HepG2 (cell line): Measurements from ENCODE around the gene C1QTNF9. TPM values are rescaled to one million over a fixed set of nuclear protein-coding genes. Genes with fewer than 3 reads are reported as not detected.

Experiments
- ATAC-seq: fragments of 200-7000 bp; cut with Tn5 transposase; 3 replicates; pipeline ENCODE4 v1.9.1; 2020; ENCODE audit warnings: mild to moderate bottlenecking, moderate library complexity
- BruUV-seq: library from RNA; stranded (reverse); fragments of 400-500 nt; replicated peaks from 2 replicates; lab custom pipeline; 2021; lab: Mats Ljungman, UMichigan
- CTCF ChIA-PET: fragments of 300-600 bp; formaldehyde crosslinking; extraction: SDS; loops from one replicate; lab custom pipeline; 2021; ENCODE audit warnings: low total read pairs, inconsistent platforms, low intra/inter-chr PET ratio; lab: Yijun Ruan, JAX
- POLR2A ChIA-PET: fragments of 350-600 bp; sonication (Branson Sonifier 250); formaldehyde crosslinking; loops from one replicate; lab custom pipeline; 2020; ENCODE audit warnings: antibody characterized with exemption, inconsistent platforms; lab: Yijun Ruan, JAX
- DNase-seq: peaks from one replicate; pipeline ENCODE4 v3.0.0-alpha.2; 2015; ENCODE audit warnings: low spot score
- FAIRE-seq: peaks from 3 replicates; lab custom pipeline; 2011; peaks lifted over from hg19 to GRCh38; lab: Jason Lieb, UNC
- H2AFZ ChIP-seq: one replicate; pipeline ENCODE4 v1.6.1; 2011; ENCODE audit warnings: low read length, inconsistent platforms
- H3K27ac ChIP-seq: fragments of 300-600 bp; 3 replicates; pipeline ENCODE4 v1.8.0; 2011; ENCODE audit warnings: mixed run types, mild to moderate bottlenecking, mixed read lengths, low read length, inconsistent platforms; ENCODE audit not compliant: insufficient read depth; ENCODE audit errors: extremely low read length
- H3K27me3 ChIP-seq, 2 experiments: fragments of 200-600 bp in 1 of 2; 2 replicates in 1 of 2; 3 replicates in 1 of 2; pipeline versions ENCODE4 v1.6.0 to v1.8.0; 2011; ENCODE audit warnings: low read length in 2 of 2, mild to moderate bottlenecking in 2 of 2, moderate library complexity in 2 of 2, inconsistent platforms in 1 of 2; ENCODE audit not compliant: insufficient read depth in 2 of 2, control insufficient read depth in 1 of 2
- H3K36me3 ChIP-seq, 2 experiments: fragments of 200-600 bp in 1 of 2; replicated peaks in 1 of 2; 2 replicates in 1 of 2; 3 replicates in 1 of 2; pipeline versions ENCODE4 v1.5.1 to v1.8.0; 2011; ENCODE audit warnings: low read length in 2 of 2, inconsistent platforms in 1 of 2; ENCODE audit not compliant: insufficient read depth in 2 of 2, control insufficient read depth in 1 of 2
- H3K4me1 ChIP-seq: 2 replicates; pipeline ENCODE4 v1.5.1; 2012; ENCODE audit warnings: low read length, inconsistent platforms; ENCODE audit not compliant: insufficient read depth
- H3K4me2 ChIP-seq: 2 replicates; pipeline ENCODE4 v1.6.0; 2011; ENCODE audit warnings: low read depth, low read length, inconsistent platforms
- H3K4me3 ChIP-seq, 3 experiments: fragments of 200-600 bp in 1 of 3; sonication (generic), shearing (Covaris generic) in 1 of 3; replicated peaks in 1 of 3; 2 replicates each; pipeline ENCODE4 v1.5.1; 2011 to 2016; ENCODE audit warnings: low read length in 3 of 3, inconsistent platforms in 2 of 3, low read depth in 2 of 3, mild to moderate bottlenecking in 2 of 3, control low read depth in 1 of 3, mixed read lengths in 1 of 3; ENCODE audit not compliant: insufficient read depth in 1 of 3
- H3K79me2 ChIP-seq: one replicate; pipeline ENCODE4 v1.6.1; 2011; ENCODE audit warnings: low read length, inconsistent platforms; ENCODE audit not compliant: insufficient read depth
- H3K9ac ChIP-seq: 2 replicates; pipeline ENCODE4 v1.6.0; 2011; ENCODE audit warnings: mild to moderate bottlenecking, low read depth, low read length, inconsistent platforms; ENCODE audit not compliant: insufficient read depth
- H3K9me3 ChIP-seq: 2 replicates; pipeline ENCODE4 v1.5.1; 2012; ENCODE audit warnings: mild to moderate bottlenecking, low read length
- H4K20me1 ChIP-seq: 2 replicates; pipeline ENCODE4 v1.6.0; 2011; ENCODE audit warnings: inconsistent platforms, mild to moderate bottlenecking, low read length, moderate library complexity; ENCODE audit not compliant: insufficient read depth
- CBFB ChIP-seq: sonication (generic); formaldehyde crosslinking; IDR thresholded peaks from 2 replicates; pipeline ENCODE4 v1.4.0; 2020; ENCODE audit warnings: missing genetic modification reagents
- CREM ChIP-seq, 2 experiments: sonication (generic) in 1 of 2; formaldehyde crosslinking in 1 of 2; IDR thresholded peaks; 2 replicates each; pipeline versions ENCODE4 v1.4.0 to v1.6.1; 2016 to 2020; ENCODE audit warnings: antibody characterized with exemption in 1 of 2, mild to moderate bottlenecking in 1 of 2, missing genetic modification reagents in 1 of 2
- PCBP1 ChIP-seq: fragments of 200-400 bp; formaldehyde crosslinking; IDR thresholded peaks from 2 replicates; pipeline ENCODE4 v1.6.1; 2017; ENCODE audit warnings: mild to moderate bottlenecking, low read depth, low read length, borderline replicate concordance
- RBAK ChIP-seq: sonication (generic); formaldehyde crosslinking; IDR thresholded peaks from 2 replicates; pipeline ENCODE4 v1.5.1; 2020; ENCODE audit warnings: mild to moderate bottlenecking, missing genetic modification reagents
- ZFYVE20 ChIP-seq: sonication (generic); formaldehyde crosslinking; IDR thresholded peaks from 2 replicates; pipeline ENCODE4 v1.8.0; 2023; ENCODE audit warnings: low read depth, mild to moderate bottlenecking, moderate library complexity, missing genetic modification reagents, borderline replicate concordance
- ZNF451 ChIP-seq: sonication (generic); formaldehyde crosslinking; IDR thresholded peaks from 2 replicates; pipeline ENCODE4 v1.5.0; 2020; ENCODE audit warnings: mild to moderate bottlenecking, missing genetic modification reagents
- ZNF562 ChIP-seq: sonication (generic); formaldehyde crosslinking; IDR thresholded peaks from 2 replicates; pipeline ENCODE4 v1.8.0; 2022; ENCODE audit warnings: missing genetic modification reagents, borderline replicate concordance
- ZNF567 ChIP-seq: sonication (generic); formaldehyde crosslinking; IDR thresholded peaks from 2 replicates; pipeline ENCODE4 v1.8.1; 2023; ENCODE audit warnings: mild to moderate bottlenecking, missing genetic modification reagents, borderline replicate concordance
- ZNF670 ChIP-seq: sonication (generic); formaldehyde crosslinking; IDR thresholded peaks from 2 replicates; pipeline ENCODE4 v1.8.0; 2022; ENCODE audit warnings: mild to moderate bottlenecking, missing genetic modification reagents, borderline replicate concordance
- WGBS: methylation state at CpG from one replicate; pipeline ENCODE4 v1.1.6; 2017; ENCODE audit warnings: low lambda C conversion rate; 5-methylcytosine and 5-hydroxymethylcytosine counted together
- in situ Hi-C: cut with HindIII; loops from 2 replicates; pipeline ENCODE4 v1.10.0; 2017; ENCODE audit warnings: low pct_unique_long_range_greater_than_20kb; ENCODE audit not compliant: extremely low pct_ligation_motif_present
- intact Hi-C: fragments of 100-400 bp; cut with micrococcal nuclease; formaldehyde crosslinking; loops from one replicate; pipeline ENCODE4 v1.10.0; 2022; ENCODE audit not compliant: unreplicated experiment
- polyA plus RNA-seq, 8 experiments: library from polyadenylated mRNA; depleted of rRNA in 3 of 8; stranded (reverse) in 7 of 8; unstranded in 1 of 8; fragments of >200 nt; fragmentation: Illumina TruSeq in 4 of 8; extraction: Trizol in 4 of 8; gene quantifications; 2 replicates each; pipeline versions ENCODE4 v1.2.1 to v1.2.3, GENCODE V29; 2011 to 2016; ENCODE audit warnings: low read depth in 4 of 8, missing spikeins in 1 of 8, mixed read lengths in 1 of 8; ENCODE audit not compliant: insufficient read depth in 1 of 8
- total RNA-seq, 5 experiments: library from RNA; depleted of rRNA; stranded (reverse); fragments of >200 nt; fragmentation: Illumina TruSeq; extraction: Trizol; gene quantifications; 2 replicates each; pipeline ENCODE4 v1.2.3, GENCODE V29; 2016; ENCODE audit warnings: low read depth in 1 of 5
- TF ChIP-seq, protein P1 (sequence below): sonication (generic); formaldehyde crosslinking; IDR thresholded peaks from 2 replicates; pipeline ENCODE4 v1.4.0; 2020; ENCODE audit warnings: missing genetic modification reagents
- TF ChIP-seq, protein P2 (sequence below): sonication (generic); formaldehyde crosslinking; IDR thresholded peaks from 2 replicates; pipeline ENCODE4 v1.8.0; 2022; ENCODE audit warnings: mild to moderate bottlenecking, missing genetic modification reagents, moderate library complexity
- TF ChIP-seq, protein P3 (sequence below): sonication (generic); formaldehyde crosslinking; IDR thresholded peaks from 2 replicates; pipeline ENCODE4 v1.8.0; 2022; ENCODE audit warnings: missing genetic modification reagents, mild to moderate bottlenecking, moderate library complexity, borderline replicate concordance
- TF ChIP-seq, protein P4 (sequence below): sonication (generic); formaldehyde crosslinking; IDR thresholded peaks from 2 replicates; pipeline ENCODE4 v1.5.0; 2020; ENCODE audit warnings: missing genetic modification reagents

The C1QTNF9 gene
- total and polyA plus RNA-seq, 2 of the 13 experiments (the other 11 are each of a cell fraction or from before 2014, with no cell fraction given): not detected

DNA sequence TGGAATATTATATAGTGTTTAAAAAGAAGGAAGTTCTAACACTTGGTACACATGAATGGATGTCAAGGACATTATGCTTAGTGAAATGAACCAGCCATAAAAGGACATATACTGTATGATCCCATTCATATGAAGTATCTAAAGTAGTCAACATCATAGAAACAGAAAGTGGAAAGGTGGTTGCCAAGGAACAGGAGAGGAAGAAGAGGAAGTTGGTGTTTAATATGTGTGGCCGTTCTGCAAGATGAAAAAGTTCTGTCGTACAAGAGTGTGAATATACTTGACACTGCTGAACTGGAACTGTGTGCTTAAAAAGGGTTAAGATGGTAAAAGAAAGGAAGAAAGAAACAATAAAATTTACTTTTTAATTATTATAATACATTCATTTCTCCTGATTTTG lies 33.1 kb upstream of the C1QTNF9 start:
- peaks cover 2% of the 10 kb centered on the region for H3K79me2 ChIP-seq
- H3K4me2 ChIP-seq: no peak overlapping the region
- CTCF ChIA-PET: no interaction called here
- H3K4me1 ChIP-seq: peaks cover 16% of the 10 kb centered on the region
- no peak overlapping the region for H3K27ac ChIP-seq
- DNase-seq: no peak
- POLR2A ChIA-PET: no interaction called here
- ATAC-seq: no peak
- H3K4me3 ChIP-seq: no peak overlapping the region
- FAIRE-seq: no peak
- H3K36me3 ChIP-seq: peaks cover 0 to 9% of the 10 kb centered on the region in 2 experiments; a peak in 1 of 5 replicates
- intact Hi-C loops: no loop called here
- peaks cover under 1% of the 10 kb centered on the region; the same call in 1 of the 2 replicates for H4K20me1 ChIP-seq
- 96% methylated on average over 2 of the region's 2 CpGs for WGBS
- no TSS peak for BruUV-seq
- TF ChIP-seq ZNF562 (CRISPR knock-in tag) (no peak), ZNF670 (CRISPR knock-in tag) (no peak), CBFB (CRISPR knock-in tag) (no peak), PCBP1 (no peak), RBAK (CRISPR knock-in tag) (no peak), ZNF451 (CRISPR knock-in tag) (no peak), ZNF567 (CRISPR knock-in tag) (no peak), CREM (IDR thresholded peaks at IDR 0.05) (no peak), CREM (CRISPR knock-in tag; IDR thresholded peaks at IDR 0.05) (no peak), ZFYVE20 (CRISPR knock-in tag) (no peak)
- TF ChIP-seq, protein P1, sequence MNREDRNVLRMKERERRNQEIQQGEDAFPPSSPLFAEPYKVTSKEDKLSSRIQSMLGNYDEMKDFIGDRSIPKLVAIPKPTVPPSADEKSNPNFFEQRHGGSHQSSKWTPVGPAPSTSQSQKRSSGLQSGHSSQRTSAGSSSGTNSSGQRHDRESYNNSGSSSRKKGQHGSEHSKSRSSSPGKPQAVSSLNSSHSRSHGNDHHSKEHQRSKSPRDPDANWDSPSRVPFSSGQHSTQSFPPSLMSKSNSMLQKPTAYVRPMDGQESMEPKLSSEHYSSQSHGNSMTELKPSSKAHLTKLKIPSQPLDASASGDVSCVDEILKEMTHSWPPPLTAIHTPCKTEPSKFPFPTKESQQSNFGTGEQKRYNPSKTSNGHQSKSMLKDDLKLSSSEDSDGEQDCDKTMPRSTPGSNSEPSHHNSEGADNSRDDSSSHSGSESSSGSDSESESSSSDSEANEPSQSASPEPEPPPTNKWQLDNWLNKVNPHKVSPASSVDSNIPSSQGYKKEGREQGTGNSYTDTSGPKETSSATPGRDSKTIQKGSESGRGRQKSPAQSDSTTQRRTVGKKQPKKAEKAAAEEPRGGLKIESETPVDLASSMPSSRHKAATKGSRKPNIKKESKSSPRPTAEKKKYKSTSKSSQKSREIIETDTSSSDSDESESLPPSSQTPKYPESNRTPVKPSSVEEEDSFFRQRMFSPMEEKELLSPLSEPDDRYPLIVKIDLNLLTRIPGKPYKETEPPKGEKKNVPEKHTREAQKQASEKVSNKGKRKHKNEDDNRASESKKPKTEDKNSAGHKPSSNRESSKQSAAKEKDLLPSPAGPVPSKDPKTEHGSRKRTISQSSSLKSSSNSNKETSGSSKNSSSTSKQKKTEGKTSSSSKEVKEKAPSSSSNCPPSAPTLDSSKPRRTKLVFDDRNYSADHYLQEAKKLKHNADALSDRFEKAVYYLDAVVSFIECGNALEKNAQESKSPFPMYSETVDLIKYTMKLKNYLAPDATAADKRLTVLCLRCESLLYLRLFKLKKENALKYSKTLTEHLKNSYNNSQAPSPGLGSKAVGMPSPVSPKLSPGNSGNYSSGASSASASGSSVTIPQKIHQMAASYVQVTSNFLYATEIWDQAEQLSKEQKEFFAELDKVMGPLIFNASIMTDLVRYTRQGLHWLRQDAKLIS (CRISPR knock-in tag): no peak
- TF ChIP-seq, protein P2, sequence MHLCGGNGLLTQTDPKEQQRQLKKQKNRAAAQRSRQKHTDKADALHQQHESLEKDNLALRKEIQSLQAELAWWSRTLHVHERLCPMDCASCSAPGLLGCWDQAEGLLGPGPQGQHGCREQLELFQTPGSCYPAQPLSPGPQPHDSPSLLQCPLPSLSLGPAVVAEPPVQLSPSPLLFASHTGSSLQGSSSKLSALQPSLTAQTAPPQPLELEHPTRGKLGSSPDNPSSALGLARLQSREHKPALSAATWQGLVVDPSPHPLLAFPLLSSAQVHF: no peak
- TF ChIP-seq, protein P3, sequence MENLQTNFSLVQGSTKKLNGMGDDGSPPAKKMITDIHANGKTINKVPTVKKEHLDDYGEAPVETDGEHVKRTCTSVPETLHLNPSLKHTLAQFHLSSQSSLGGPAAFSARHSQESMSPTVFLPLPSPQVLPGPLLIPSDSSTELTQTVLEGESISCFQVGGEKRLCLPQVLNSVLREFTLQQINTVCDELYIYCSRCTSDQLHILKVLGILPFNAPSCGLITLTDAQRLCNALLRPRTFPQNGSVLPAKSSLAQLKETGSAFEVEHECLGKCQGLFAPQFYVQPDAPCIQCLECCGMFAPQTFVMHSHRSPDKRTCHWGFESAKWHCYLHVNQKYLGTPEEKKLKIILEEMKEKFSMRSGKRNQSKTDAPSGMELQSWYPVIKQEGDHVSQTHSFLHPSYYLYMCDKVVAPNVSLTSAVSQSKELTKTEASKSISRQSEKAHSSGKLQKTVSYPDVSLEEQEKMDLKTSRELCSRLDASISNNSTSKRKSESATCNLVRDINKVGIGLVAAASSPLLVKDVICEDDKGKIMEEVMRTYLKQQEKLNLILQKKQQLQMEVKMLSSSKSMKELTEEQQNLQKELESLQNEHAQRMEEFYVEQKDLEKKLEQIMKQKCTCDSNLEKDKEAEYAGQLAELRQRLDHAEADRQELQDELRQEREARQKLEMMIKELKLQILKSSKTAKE (CRISPR knock-in tag): no peak
- TF ChIP-seq, protein P4, sequence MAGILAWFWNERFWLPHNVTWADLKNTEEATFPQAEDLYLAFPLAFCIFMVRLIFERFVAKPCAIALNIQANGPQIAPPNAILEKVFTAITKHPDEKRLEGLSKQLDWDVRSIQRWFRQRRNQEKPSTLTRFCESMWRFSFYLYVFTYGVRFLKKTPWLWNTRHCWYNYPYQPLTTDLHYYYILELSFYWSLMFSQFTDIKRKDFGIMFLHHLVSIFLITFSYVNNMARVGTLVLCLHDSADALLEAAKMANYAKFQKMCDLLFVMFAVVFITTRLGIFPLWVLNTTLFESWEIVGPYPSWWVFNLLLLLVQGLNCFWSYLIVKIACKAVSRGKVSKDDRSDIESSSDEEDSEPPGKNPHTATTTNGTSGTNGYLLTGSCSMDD (CRISPR knock-in tag): no peak
- in situ Hi-C loops: no loop called here
- no peaks in the 10 kb centered on the region for H3K27me3 ChIP-seq
- no peak overlapping the region for H3K9ac ChIP-seq
- no peaks in the 10 kb centered on the region for H3K9me3 ChIP-seq
- H2AFZ ChIP-seq: no peak overlapping the region
